ENCODE results near the gene CEMP1.

CEMP1 gene

GRCh38 chr16:2518823-2519710, 12.1 kb downstream of the CEMP1 start:
- no peak for DNase-seq

- no peak for DNase-seq
These were observed 13.1 kb downstream of the CEMP1 start for GRCh38 chr16:2517954-2518605.

- DNase-seq = no peak
These were observed 14.6 kb downstream of the CEMP1 start for GRCh38 chr16:2516391-2517240.

- no peak for DNase-seq
These were observed 15.9 kb downstream of the CEMP1 start for GRCh38 chr16:2515180-2515851.

- no peak for DNase-seq
These were observed 16.7 kb downstream of the CEMP1 start for GRCh38 chr16:2514333-2515179.

- DNase-seq = peak; percentile 91
These were observed 17.5 kb downstream of the CEMP1 start, which contains the start of gene ATP6V0C for GRCh38 chr16:2513405-2514332. ATP6V0C (plus strand) TSS chr16:2513952; CDS start chr16:2514104, 152 bp downstream.

- DNase-seq = no peak
These were observed 18.3 kb downstream of the CEMP1 start for GRCh38 chr16:2512735-2513404.

- no peak for DNase-seq
These were observed 19.0 kb downstream of the CEMP1 start for GRCh38 chr16:2511996-2512734.

GRCh38 chr16:2511128-2511800, 19.9 kb downstream of the CEMP1 start:
- DNase-seq = no peak

- DNase-seq = no peak
These were observed 22.3 kb downstream of the CEMP1 start for GRCh38 chr16:2508722-2509400.

- no peak for DNase-seq
These were observed 23.5 kb downstream of the CEMP1 start for GRCh38 chr16:2507665-2508064.

- no peak for DNase-seq
These were observed 24.1 kb downstream of the CEMP1 start for GRCh38 chr16:2507052-2507659.

GRCh38 chr16:2505695-2506094, 25.5 kb downstream of the CEMP1 start:
- DNase-seq = no peak

- no peak for DNase-seq
These were observed 29.0 kb downstream of the CEMP1 start for GRCh38 chr16:2501946-2502895.

- peak; percentile 69 for DNase-seq
These were observed 30.1 kb downstream of the CEMP1 start for GRCh38 chr16:2500918-2501750.

Measured in CD4-positive, alpha-beta T cell treated with Interleukin-4 for 4 hours (primary cell).